Calu3 (cell line): ENCODE data around the gene SPTBN1. TPM values are rescaled to one million over a fixed set of nuclear protein-coding genes. Genes with fewer than 3 reads are reported as not detected.
"Not testable (repeated sequence)": the region's sequence is repeated elsewhere in the genome, so short reads cannot be mapped to it uniquely, and the experiment has no call there.

Experiments used
- BruUV-seq: library from RNA; stranded (reverse); fragments of 400-500 nt; replicated peaks from 2 replicates; lab custom pipeline; 2021; lab: Mats Ljungman, UMichigan
- CTCF ChIA-PET: fragments of 300-600 bp; sonication (Branson Sonifier 250); formaldehyde crosslinking; loops from one replicate; lab custom pipeline; 2022; ENCODE audit warnings: antibody characterized with exemption; lab: Charles Lee
- DNase-seq: peaks from one replicate; pipeline ENCODE4 v3.0.0; 2022
- H3K27ac Mint-ChIP-seq: one replicate; pipeline ENCODE4 v1.8.0; 2022; ENCODE audit warnings: mixed read lengths; ENCODE audit not compliant: unreplicated experiment
- H3K27me3 Mint-ChIP-seq: one replicate; pipeline ENCODE4 v1.8.0; 2022; ENCODE audit warnings: mixed read lengths; ENCODE audit not compliant: unreplicated experiment
- H3K36me3 Mint-ChIP-seq: one replicate; pipeline ENCODE4 v1.8.0; 2022; ENCODE audit warnings: mild to moderate bottlenecking, moderate library complexity, mixed read lengths; ENCODE audit not compliant: insufficient read depth, unreplicated experiment
- H3K4me1 Mint-ChIP-seq: one replicate; pipeline ENCODE4 v1.8.0; 2022; ENCODE audit warnings: mild to moderate bottlenecking, low read depth, mixed read lengths; ENCODE audit not compliant: unreplicated experiment
- H3K4me3 Mint-ChIP-seq: one replicate; pipeline ENCODE4 v1.8.0; 2022; ENCODE audit warnings: mild to moderate bottlenecking, low read depth, moderate library complexity, mixed read lengths; ENCODE audit not compliant: unreplicated experiment
- H3K9me3 Mint-ChIP-seq: one replicate; pipeline ENCODE4 v1.8.0; 2022; ENCODE audit warnings: low read depth, mixed read lengths; ENCODE audit not compliant: unreplicated experiment
- intact Hi-C: fragments of 100-400 bp; cut with micrococcal nuclease; formaldehyde crosslinking; loops from one replicate; pipeline ENCODE4 v1.10.0; 2022; ENCODE audit not compliant: unreplicated experiment
- total RNA-seq: library from RNA; stranded (reverse); gene quantifications from 2 replicates; pipeline ENCODE4 v1.2.3, GENCODE V29; 2022
- TF ChIP-seq, protein P1 (sequence below): fragments of 200-600 bp; IDR thresholded peaks from one replicate; pipeline ENCODE4 v1.8.0; 2022; ENCODE audit warnings: antibody characterized with exemption; ENCODE audit not compliant: unreplicated experiment

The SPTBN1 gene
- total RNA-seq, 1 experiment from 2014 or later, result 611 TPM

- CTCF ChIA-PET, result no interaction called here
- no peak overlapping the region for H3K27ac Mint-ChIP-seq
Measured at GRCh38 chr2:54513363-54513715, 57.2 kb downstream of the SPTBN1 start.

DNA sequence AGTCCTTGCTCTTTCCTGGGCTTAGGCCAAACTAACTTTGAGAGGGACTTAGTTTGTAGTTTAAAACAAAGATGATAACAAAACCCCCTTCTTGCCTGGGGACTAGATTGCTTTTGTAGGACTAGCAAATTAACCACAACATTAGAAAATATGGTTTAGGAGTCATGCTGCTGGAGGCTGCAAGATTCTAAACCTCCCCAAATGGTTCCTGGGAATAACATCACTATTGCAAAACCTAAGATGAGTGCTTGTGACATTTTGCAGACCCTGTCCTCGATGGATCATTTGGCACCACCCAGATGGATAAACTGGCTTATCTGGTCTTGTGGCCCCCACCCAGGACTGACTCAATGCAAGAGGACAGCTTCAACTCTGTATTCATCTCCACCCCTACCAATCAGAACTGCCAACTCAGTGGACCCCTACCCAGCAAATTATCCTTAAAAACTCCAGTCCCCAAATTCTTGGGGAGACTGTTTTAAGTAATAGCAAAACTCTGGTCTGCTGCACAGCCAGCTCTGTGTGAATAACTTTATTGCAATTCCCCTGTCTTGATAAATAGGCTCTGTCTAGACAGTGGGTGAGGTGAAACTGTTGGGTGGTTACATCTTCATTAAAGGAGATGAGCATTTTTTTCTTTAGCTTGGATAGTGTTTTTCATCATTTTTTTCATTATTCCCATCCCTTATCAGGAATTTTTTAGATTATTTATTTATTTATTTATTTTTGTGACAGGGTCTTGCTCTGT is 58.9 kb downstream of the SPTBN1 start:
- peaks cover 13% of the 10 kb centered on the region for H3K4me1 Mint-ChIP-seq
- no TSS peak for BruUV-seq
- intact Hi-C loops, result loop anchor here (10.0 kb wide), 1 partner anchor 340 kb away; no protein-coding TSS in a partner anchor
- no peaks in the 10 kb centered on the region for H3K27me3 Mint-ChIP-seq
- no peak for DNase-seq
- no peak overlapping the region for H3K4me3 Mint-ChIP-seq
- TF ChIP-seq, protein P1, sequence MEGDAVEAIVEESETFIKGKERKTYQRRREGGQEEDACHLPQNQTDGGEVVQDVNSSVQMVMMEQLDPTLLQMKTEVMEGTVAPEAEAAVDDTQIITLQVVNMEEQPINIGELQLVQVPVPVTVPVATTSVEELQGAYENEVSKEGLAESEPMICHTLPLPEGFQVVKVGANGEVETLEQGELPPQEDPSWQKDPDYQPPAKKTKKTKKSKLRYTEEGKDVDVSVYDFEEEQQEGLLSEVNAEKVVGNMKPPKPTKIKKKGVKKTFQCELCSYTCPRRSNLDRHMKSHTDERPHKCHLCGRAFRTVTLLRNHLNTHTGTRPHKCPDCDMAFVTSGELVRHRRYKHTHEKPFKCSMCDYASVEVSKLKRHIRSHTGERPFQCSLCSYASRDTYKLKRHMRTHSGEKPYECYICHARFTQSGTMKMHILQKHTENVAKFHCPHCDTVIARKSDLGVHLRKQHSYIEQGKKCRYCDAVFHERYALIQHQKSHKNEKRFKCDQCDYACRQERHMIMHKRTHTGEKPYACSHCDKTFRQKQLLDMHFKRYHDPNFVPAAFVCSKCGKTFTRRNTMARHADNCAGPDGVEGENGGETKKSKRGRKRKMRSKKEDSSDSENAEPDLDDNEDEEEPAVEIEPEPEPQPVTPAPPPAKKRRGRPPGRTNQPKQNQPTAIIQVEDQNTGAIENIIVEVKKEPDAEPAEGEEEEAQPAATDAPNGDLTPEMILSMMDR, result no peak
- no peaks in the 10 kb centered on the region for H3K36me3 Mint-ChIP-seq
- CTCF ChIA-PET, result no interaction called here
- no peak overlapping the region for H3K27ac Mint-ChIP-seq
- H3K9me3 Mint-ChIP-seq, result no peaks in the 10 kb centered on the region

More at GRCh38 chr2:54513363-54513715, 57.2 kb downstream of the SPTBN1 start:
- intact Hi-C loops, result loop anchor here (10.0 kb wide), 1 partner anchor 339 kb away; no protein-coding TSS in a partner anchor
- BruUV-seq, result no TSS peak
- no peak overlapping the region for H3K4me3 Mint-ChIP-seq
- no peaks in the 10 kb centered on the region for H3K27me3 Mint-ChIP-seq
- H3K4me1 Mint-ChIP-seq, result no peaks in the 10 kb centered on the region
- H3K9me3 Mint-ChIP-seq, result no peaks in the 10 kb centered on the region
- TF ChIP-seq, protein P1, result no peak
- no peaks in the 10 kb centered on the region for H3K36me3 Mint-ChIP-seq
- no peak for DNase-seq

GRCh38 chr2:54516842-54517241 is 60.7 kb downstream of the SPTBN1 start:
- Mint-ChIP-seq H3K27ac (no peak overlapping the region), H3K36me3 (no peaks in the 10 kb centered on the region), H3K27me3 (no peaks in the 10 kb centered on the region), H3K9me3 (no peaks in the 10 kb centered on the region), H3K4me3 (no peak overlapping the region), H3K4me1 (peaks cover 23% of the 10 kb centered on the region)
- TF ChIP-seq, protein P1, result no peak
- no TSS peak for BruUV-seq
- DNase-seq, result no peak
- CTCF ChIA-PET, result no interaction called here
- intact Hi-C loops, result loop anchor here (10.0 kb wide), 1 partner anchor 342 kb away; no protein-coding TSS in a partner anchor

- H3K36me3 Mint-ChIP-seq, H3K27me3 Mint-ChIP-seq, H3K9me3 Mint-ChIP-seq, CTCF ChIA-PET, H3K4me3 Mint-ChIP-seq, BruUV-seq, DNase-seq, H3K27ac Mint-ChIP-seq: not testable (repeated sequence)
- H3K4me1 Mint-ChIP-seq, result peaks cover 34% of the 10 kb centered on the region
- intact Hi-C loops, result loop anchor here (10.0 kb wide), 1 partner anchor 343 kb away; no protein-coding TSS in a partner anchor
Measured at GRCh38 chr2:54518016-54518415, 61.9 kb downstream of the SPTBN1 start.

- Mint-ChIP-seq H3K9me3 (no peaks in the 10 kb centered on the region), H3K36me3 (peaks cover 13% of the 10 kb centered on the region), H3K4me1 (peaks cover 38% of the 10 kb centered on the region), H3K27ac (no peak overlapping the region), H3K4me3 (no peak overlapping the region), H3K27me3 (no peaks in the 10 kb centered on the region)
- CTCF ChIA-PET, result no interaction called here
- TF ChIP-seq, protein P1, result no peak
- no TSS peak for BruUV-seq
- intact Hi-C loops, result loop anchor here (10.0 kb wide), 1 partner anchor 344 kb away; no protein-coding TSS in a partner anchor
- no peak for DNase-seq
Measured at GRCh38 chr2:54518430-54518829, 62.3 kb downstream of the SPTBN1 start.
